Measurements from ENCODE around the gene SRR.
"Not testable (repeated sequence)": the region's sequence is repeated elsewhere in the genome, so short reads cannot be mapped to it uniquely, and the experiment has no call there.

SRR gene

GRCh38 chr17:2289878-2290478 is 13.8 kb upstream of the SRR start:
- peak; percentile 3 for DNase-seq (ENCODE audit: low spot score)

DNA sequence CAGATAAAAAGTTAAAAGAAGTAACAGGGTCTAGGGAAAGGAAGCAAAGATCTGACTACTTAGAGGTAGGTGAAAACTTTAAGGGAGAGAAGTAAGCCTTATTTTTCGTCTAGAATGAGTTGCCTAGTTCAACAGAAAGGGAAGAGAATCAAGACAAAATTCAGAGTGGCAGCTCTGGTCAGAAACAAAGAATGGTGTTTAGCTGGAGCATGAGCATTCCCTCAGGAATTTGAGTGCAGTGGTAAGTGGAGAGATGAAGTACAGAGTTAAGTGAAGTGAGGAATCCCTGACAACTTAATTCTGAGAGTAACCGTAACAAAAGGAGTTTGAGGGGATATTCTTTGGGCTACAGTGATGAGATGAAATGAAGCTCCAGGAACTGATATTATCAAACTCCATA is 11.7 kb upstream of the SRR start:
- no peak for DNase-seq (ENCODE audit: low spot score)

GRCh38 chr17:2295575-2295974 is 8.2 kb upstream of the SRR start:
- no peak for DNase-seq (ENCODE audit: low spot score)

DNA sequence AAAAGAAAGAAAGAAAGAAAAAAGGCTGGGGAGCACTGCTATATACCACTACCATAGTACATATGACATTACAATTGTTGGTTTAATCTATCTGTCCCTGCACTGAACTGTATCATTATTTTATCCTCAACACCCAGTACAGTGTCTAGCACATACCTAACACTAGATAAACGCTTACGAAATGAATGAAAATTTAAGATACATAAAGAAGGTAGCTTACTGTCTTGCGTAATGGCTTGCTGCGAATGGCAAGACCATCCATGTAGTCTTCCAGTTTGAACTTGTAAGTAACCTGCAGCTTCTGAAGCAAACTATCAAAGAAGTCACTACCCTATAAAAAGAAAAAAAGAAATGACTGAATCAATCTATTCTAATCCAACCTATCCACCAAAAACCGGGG is 6.7 kb upstream of the SRR start:
- DNase-seq (ENCODE audit: low spot score): no peak

DNA sequence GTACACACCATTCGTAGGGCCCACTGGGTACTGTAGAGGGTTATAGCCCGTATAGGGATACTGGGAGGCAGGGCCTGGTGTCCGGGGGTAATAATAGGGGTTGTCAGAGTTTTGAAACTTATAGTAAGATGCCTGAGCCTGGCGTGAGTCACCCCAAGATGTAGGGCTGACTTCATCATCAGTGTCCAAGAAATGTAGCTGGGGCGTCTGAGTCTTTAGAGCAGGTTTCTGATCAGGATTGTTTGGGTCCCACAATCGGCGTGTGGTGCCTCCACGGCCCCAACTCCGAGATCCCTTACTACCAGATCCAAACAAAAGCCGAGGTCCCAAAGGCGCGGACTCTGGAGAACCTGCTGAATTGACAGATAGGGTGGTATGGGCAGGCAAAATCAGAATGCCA is 4.6 kb upstream of the SRR start:
- no peak for DNase-seq (ENCODE audit: low spot score)

- no peak for DNase-seq (ENCODE audit: low spot score)
Observed at GRCh38 chr17:2299756-2300155, 4.0 kb upstream of the SRR start.

GRCh38 chr17:2302778-2303203 is 959 bp upstream of the SRR start:
- DNase-seq (ENCODE audit: low spot score): peak; percentile 13

- no peak for DNase-seq (ENCODE audit: low spot score)
Observed at GRCh38 chr17:2304931-2305330, 1.2 kb downstream of the SRR start.

DNA sequence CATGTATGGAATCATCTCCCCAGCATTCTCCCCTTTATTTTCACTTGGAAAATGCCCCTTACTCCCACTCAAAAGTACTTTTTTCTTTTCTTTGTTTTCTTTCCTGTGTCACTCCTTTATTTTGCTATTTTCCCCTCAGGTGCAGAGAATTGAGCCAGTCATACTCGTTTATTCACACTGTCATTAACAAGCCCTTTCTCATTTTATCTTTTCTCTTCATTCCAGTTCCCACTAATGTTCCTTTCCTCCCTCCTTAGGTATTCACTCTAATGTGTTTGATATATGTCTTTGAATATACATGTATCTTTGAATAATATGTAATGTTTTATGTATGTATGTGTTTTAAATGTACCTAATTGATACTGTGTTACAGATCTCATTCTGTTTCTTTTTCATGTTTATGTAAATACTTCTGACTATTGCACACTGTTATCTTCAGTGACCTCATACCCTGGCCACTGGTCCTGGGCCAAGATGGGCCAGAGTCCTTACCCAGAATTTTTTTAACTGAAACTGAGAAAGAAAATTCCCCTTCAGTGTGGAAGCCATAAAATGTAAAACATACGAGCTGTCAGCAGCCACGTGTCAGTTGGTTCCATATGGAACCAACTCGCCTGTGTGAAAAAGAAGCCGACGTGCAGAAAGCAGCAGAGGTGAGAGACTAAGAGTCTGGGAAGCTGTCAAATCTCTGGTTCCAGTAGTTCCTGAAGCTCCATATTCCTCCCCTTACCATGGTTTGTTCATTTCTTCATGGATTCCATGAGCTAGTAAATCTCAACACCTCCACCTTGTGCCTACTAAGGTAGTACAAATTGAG is 5.8 kb downstream of the SRR start:
- no peak for DNase-seq (ENCODE audit: low spot score)

DNA sequence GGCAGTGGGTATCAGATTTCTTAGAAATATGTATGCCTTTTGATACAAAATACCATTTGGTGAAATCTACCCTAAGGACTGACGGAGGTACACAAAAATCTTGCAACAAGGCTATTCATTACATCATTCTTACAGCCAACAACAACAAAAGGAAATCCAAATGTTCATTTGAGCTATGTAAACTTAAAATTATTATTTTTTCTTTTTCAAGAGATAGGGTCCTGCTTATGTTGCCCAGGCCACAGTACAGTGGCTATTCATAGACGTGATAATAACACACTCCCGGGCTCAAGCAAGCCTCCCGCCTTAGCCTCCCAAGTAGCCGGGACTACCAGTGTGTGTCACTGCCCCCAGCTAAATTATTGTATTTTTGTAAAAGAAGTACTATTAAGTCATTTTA is 9.0 kb downstream of the SRR start:
- no peak for DNase-seq (ENCODE audit: low spot score)

DNA sequence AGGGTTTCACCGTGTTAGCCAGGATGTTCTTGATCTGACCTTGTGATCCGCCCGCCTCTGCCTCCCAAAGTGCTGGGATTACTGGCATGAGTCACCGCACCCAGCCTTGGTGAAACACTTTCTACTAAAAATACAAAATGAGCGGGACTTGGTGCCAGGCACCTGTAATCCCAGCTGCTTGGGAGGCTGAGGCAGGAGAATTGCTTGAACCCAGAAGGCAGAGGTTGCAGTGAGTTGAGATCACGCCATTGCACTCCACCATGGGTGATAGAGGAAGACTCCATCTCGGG is 13.1 kb downstream of the SRR start:
- not testable (repeated sequence) for DNase-seq (ENCODE audit: low spot score)

DNA sequence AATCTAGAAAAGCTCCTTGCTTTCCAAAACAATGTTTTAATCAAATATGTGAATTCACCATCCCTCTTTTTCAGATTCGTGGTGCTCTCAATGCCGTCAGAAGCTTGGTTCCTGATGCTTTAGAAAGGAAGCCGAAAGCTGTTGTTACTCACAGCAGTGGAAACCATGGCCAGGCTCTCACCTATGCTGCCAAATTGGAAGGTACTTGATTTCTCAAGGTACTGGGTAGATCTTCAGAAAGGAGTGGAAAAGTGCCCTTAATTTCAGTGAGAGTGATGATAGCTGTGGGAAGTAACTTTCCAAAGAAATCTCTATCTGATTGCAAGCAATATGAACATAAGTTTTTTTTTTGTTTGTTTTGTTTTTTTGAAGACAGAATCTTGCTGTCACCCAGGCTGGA is 14.0 kb downstream of the SRR start:
- no peak for DNase-seq (ENCODE audit: low spot score)

GRCh38 chr17:2319051-2319450 is 15.3 kb downstream of the SRR start:
- DNase-seq (ENCODE audit: low spot score): no peak

DNA sequence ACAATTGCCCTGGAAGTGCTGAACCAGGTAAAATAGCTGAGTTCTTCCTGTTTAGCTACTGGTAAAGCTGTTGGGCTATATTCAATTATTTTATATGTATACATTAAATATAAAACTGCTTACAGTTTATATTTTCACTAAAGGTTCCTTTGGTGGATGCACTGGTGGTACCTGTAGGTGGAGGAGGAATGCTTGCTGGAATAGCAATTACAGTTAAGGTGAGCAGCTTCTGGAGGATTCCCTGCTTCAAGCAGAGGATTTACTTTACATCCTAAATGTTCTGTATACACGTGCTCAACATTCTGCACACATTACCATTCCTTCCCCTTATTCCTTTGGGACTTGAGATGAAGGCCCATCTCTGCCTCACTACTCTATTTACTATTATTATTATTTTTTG is 17.6 kb downstream of the SRR start:
- no peak for DNase-seq (ENCODE audit: low spot score)

DNA sequence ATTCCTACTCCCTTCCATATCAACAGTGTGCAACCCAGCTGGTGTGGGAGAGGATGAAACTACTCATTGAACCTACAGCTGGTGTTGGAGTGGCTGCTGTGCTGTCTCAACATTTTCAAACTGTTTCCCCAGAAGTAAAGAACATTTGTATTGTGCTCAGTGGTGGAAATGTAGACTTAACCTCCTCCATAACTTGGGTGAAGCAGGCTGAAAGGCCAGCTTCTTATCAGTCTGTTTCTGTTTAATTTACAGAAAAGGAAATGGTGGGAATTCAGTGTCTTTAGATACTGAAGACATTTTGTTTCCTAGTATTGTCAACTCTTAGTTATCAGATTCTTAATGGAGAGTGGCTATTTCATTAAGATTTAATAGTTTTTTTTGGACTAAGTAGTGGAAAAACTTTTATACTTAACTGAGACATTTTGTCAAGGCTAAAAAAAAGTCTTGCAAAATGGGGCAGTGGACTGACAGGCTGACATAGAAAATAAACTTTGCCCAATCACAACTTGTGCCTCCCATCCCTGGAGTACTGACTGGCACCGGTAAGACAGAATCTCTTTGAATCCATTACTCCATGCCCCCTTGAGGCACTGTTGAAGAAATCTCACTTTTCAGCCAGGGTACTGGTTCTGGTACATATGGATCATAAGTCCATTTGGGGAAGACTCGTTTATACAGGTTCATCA is 20.0 kb downstream of the SRR start:
- no peak for DNase-seq (ENCODE audit: low spot score)

DNA sequence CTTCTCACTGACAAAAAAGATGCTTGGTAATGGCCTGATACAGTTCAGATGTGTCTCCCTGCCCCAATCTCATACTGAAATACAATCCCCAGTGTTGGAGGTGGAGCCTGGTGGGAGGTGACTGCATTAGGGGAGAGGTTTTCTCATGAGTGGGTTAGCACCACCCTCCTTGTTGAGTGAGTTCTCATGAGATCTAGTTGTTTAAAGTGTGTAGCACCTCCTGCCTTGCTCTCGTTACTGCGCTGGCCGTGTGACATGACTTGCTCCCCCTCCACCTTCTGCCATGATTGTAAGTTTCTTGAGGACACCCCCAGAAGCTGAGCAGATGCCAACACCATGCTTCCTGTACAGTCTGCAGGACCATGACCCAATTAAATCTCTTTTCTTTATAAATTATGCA is 27.6 kb downstream of the SRR start:
- DNase-seq (ENCODE audit: low spot score): peak; percentile 16

GRCh38 chr17:2335726-2336214 is 32.0 kb downstream of the SRR start:
- DNase-seq (ENCODE audit: low spot score): no peak

- peak; percentile 85 for DNase-seq (ENCODE audit: low spot score)
Observed at GRCh38 chr17:2336215-2336851, 32.6 kb downstream of the SRR start, which contains the start of gene TSR1. Gene TSR1 (minus strand): TSS chr17:2336457. CDS start chr17:2336427, 30 bp downstream.

DNA sequence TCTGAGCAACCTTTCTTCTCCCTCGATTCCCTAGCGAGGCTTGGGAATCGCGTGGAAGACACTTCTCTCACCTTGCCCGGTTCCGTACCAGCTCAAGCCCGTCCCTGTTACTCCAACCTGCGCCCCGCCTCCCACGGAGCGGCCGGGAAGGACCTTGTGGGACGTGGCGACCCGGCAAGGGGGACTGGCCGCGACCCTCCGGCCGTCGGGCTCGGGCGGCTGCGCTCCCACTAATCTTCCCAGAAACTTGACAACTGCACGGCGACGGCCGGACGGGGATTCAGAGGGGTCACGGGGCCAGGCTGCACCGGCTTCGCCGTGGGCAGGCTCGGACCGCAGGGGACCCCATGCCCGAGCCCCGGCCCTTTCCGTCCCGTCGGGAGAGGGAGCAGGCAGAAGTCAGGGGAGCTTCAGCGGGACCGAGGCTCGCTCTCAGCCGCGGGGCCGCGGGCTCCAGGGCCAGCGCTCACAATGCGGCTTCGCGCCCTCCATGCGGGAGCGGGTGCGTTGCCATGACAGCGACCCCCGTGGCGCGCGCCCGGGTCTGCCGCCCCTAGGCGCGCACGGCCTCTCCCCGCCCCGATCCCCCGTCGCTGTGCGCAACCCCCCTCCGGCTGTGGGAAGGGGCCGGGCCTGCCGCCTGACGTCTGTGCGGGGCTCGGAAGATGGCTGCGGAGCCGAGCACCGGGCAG is 33.2 kb downstream of the SRR start, which contains the start of gene SGSM2:
TSS of gene SGSM2 (plus strand) at position 650 of the 692 bp plus-strand sequence. CDS start 188 bp downstream, outside the sequence.
- peak; percentile 59 for DNase-seq (ENCODE audit: low spot score)

DNA sequence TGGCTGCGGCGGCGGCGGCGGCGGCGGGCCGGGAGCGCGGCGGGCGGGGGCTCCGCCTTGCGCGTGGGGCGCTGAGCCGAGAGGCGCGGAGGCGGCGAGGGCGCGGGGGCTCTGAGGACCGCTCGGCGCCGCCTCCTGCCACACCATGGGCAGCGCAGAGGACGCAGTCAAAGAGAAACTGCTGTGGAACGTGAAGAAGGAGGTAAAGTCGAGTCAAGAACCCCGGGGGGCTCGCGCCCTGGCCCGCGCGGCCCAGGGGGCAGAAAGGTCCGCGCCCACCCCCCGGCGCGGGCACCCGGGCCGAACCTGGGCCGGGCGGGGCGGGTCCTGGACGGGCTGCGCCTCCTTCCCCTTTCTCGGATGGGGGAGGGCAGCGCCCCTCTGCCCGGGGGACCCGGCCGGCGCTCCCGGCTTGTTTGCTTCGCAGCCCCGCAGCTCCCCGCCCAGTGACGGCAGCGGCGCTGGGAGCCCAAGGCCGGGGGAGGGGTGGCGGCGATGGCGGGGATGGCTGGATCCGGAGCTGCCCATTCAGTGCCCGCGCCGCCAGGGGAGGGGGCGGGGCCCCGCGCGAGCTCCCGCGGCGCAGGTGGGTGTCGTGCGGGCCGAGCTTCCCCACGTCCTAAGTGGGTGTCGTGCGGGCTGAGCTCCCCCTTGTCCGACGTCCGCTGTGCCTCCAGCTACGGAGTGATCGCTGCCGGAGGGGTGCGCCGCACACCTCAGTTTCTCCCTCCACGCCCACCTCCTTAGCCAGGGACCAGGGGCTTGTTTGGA is 34.0 kb downstream of the SRR start:
- DNase-seq (ENCODE audit: low spot score): peak; percentile 37

GRCh38 chr17:2338315-2338657 is 34.5 kb downstream of the SRR start:
- no peak for DNase-seq (ENCODE audit: low spot score)
